A172 (cell line): Measurements from ENCODE around the gene TAP2. TPM values are rescaled to one million over a fixed set of nuclear protein-coding genes. Genes with fewer than 3 reads are reported as not detected.

ENCODE experiments used
- DNase-seq: peaks from one replicate; pipeline ENCODE4 v3.0.0-alpha.2; 2015; ENCODE audit warnings: low spot score
- total RNA-seq: library from RNA; depleted of rRNA; stranded (reverse); fragments of >200 nt; shearing (Covaris generic); gene quantifications from 2 replicates; pipeline ENCODE4 v1.2.3, GENCODE V29; 2014; rRNA removed

Gene TAP2
- total RNA-seq, 1 experiment from 2014 or later: 25.0 TPM

- DNase-seq: no peak
Observed at GRCh38 chr6:32792901-32793435, 45.6 kb downstream of the TAP2 start.

GRCh38 chr6:32790306-32790705 lies 48.2 kb downstream of the TAP2 start:
- peak; percentile 9 for DNase-seq

Other genes starting within 250 kb of the TAP2 start
- 0.07 TPM in 1 of 2 replicates, not detected in the other for gene HLA-DRB1, start 248.9 kb downstream of the TAP2 start, total RNA-seq
- not detected in 2 replicates for gene HLA-DQA1, start 201.3 kb downstream of the TAP2 start, total RNA-seq
- gene HLA-DQB1, start 172.1 kb downstream of the TAP2 start, total RNA-seq: not detected in 2 replicates
- gene HLA-DQA2, start 97.3 kb downstream of the TAP2 start, total RNA-seq: not detected in 2 replicates
- not detected in 2 replicates for gene HLA-DQB2, start 75.2 kb downstream of the TAP2 start, total RNA-seq
- not detected in 2 replicates for gene HLA-DOB, start 21.7 kb downstream of the TAP2 start, total RNA-seq
- gene PSMB8, start 5.3 kb upstream of the TAP2 start, total RNA-seq: 121 and 131 TPM in 2 replicates
- gene TAP1, start 15.0 kb upstream of the TAP2 start, total RNA-seq: 68.3 and 73.9 TPM in 2 replicates
- 51.9 and 64.7 TPM in 2 replicates for gene PSMB9, start 15.5 kb upstream of the TAP2 start, total RNA-seq
- gene HLA-DMB, start 102.3 kb upstream of the TAP2 start, total RNA-seq: not detected in 2 replicates
- gene HLA-DMA, start 114.4 kb upstream of the TAP2 start, total RNA-seq: 0.78 and 1.2 TPM in 2 replicates
- gene BRD2, start 129.9 kb upstream of the TAP2 start, total RNA-seq: 73.9 and 106 TPM in 2 replicates
- not detected in 2 replicates for gene HLA-DOA, start 170.9 kb upstream of the TAP2 start, total RNA-seq
- 0.31 and 0.34 TPM in 2 replicates for gene HLA-DPA1, start 234.9 kb upstream of the TAP2 start, total RNA-seq
- gene HLA-DPB1, start 237.3 kb upstream of the TAP2 start, total RNA-seq: 0.10 TPM in 1 of 2 replicates, not detected in the other